BJ (cell line): ENCODE measurements around the gene UBXN11. TPM values are rescaled to one million over a fixed set of nuclear protein-coding genes. Genes with fewer than 3 reads are reported as not detected.

Source experiments
- CTCF ChIA-PET: fragments of 350-600 bp; formaldehyde crosslinking; extraction: SDS; loops from one replicate; lab custom pipeline; 2021; ENCODE audit warnings: antibody characterized with exemption, inconsistent platforms; lab: Yijun Ruan, JAX
- POLR2A ChIA-PET: fragments of 300-600 bp; sonication (Branson Sonifier 250); formaldehyde crosslinking; extraction: SDS; loops from one replicate; lab custom pipeline; 2021; ENCODE audit warnings: antibody characterized with exemption; lab: Charles Lee
- DNase-seq: peaks from one replicate; pipeline ENCODE4 v3.0.0-alpha.2; 2011; ENCODE audit warnings: low read depth
- H3K27me3 ChIP-seq: 2 replicates; pipeline ENCODE4 v1.6.0; 2011; ENCODE audit warnings: low read length; ENCODE audit not compliant: control insufficient read depth, insufficient read depth
- H3K36me3 ChIP-seq: 2 replicates; pipeline ENCODE4 v1.5.1; 2011; ENCODE audit warnings: low read length; ENCODE audit not compliant: control insufficient read depth, insufficient read depth
- H3K4me3 ChIP-seq: 2 replicates; pipeline ENCODE4 v1.5.1; 2011; ENCODE audit warnings: low read depth, mild to moderate bottlenecking, control low read depth, low read length
- polyA plus RNA-seq: library from polyadenylated mRNA; depleted of rRNA; stranded (reverse); fragments of >200 nt; gene quantifications from 2 replicates; pipeline ENCODE4 v1.2.3, GENCODE V29; 2011
- TF ChIP-seq, protein P1 (sequence below): IDR thresholded peaks from 2 replicates; pipeline ENCODE4 v1.5.1; 2011; ENCODE audit warnings: low read depth, mild to moderate bottlenecking, control low read depth, inconsistent platforms, low read length, moderate library complexity; ENCODE audit not compliant: insufficient read depth

UBXN11 gene
- polyA plus RNA-seq, 1 experiment = 12.9 TPM

DNA sequence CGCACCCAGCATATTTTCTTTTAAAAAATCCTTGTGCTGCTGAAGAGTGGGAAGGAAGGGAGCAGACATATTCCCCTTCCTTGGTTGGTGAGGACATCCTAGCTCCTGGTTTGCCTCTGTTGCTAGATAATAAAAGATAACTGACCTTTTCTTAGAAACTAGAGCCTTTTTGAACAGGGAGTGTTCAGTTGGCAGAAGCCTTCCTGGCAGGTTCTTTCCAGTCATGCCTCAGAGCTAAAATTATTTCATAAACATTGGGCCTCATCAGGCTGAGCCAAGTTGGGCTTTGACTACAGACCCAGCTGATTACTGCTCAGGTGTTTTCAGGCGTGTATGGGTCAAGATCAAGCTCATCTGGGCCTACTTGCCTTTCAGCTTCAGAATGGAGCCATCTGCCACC, 49.2 kb downstream of the UBXN11 start:
- no peak for DNase-seq
- ChIA-PET CTCF (interaction anchor here (1.1 kb wide), 1 partner anchor 19 kb away, joined by 4 read pairs; no protein-coding TSS in a partner anchor), POLR2A (no interaction called here)
- Histone ChIP-seq H3K27me3 (no peaks in the 10 kb centered on the region), H3K4me3 (no peak overlapping the region), H3K36me3 (peaks cover 7% of the 10 kb centered on the region)
- TF ChIP-seq, protein P1, sequence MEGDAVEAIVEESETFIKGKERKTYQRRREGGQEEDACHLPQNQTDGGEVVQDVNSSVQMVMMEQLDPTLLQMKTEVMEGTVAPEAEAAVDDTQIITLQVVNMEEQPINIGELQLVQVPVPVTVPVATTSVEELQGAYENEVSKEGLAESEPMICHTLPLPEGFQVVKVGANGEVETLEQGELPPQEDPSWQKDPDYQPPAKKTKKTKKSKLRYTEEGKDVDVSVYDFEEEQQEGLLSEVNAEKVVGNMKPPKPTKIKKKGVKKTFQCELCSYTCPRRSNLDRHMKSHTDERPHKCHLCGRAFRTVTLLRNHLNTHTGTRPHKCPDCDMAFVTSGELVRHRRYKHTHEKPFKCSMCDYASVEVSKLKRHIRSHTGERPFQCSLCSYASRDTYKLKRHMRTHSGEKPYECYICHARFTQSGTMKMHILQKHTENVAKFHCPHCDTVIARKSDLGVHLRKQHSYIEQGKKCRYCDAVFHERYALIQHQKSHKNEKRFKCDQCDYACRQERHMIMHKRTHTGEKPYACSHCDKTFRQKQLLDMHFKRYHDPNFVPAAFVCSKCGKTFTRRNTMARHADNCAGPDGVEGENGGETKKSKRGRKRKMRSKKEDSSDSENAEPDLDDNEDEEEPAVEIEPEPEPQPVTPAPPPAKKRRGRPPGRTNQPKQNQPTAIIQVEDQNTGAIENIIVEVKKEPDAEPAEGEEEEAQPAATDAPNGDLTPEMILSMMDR = no peak

DNA sequence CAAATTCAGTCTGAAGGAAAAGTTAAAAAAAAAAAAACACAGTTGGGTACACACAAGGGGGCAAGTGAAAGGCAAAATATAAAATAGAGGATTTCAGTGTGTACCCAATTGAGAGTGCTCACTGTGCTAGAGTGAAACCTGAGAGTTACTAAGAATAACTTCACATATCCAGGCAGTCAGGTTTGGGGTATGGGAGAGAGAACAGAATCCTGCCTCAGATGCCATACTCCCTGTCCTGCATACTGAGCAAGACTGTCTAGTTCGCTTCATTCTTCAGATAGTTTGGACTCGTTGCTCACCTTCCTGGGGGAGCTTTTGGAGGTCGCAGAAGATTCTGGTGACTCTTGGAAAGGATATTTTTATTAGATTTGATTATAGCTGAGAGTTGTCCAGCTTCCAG, 52.0 kb downstream of the UBXN11 start:
- no peak for DNase-seq
- TF ChIP-seq, protein P1 = no peak
- CTCF ChIA-PET = interaction anchor here (1.2 to 2.0 kb wide), 2 partner anchors 20 to 21 kb away, joined by 4 to 5 read pairs; partner anchors contain the start of gene CEP85
- Histone ChIP-seq H3K4me3 (no peak overlapping the region), H3K27me3 (no peaks in the 10 kb centered on the region), H3K36me3 (peaks cover 5% of the 10 kb centered on the region)
- POLR2A ChIA-PET = no interaction called here

DNA sequence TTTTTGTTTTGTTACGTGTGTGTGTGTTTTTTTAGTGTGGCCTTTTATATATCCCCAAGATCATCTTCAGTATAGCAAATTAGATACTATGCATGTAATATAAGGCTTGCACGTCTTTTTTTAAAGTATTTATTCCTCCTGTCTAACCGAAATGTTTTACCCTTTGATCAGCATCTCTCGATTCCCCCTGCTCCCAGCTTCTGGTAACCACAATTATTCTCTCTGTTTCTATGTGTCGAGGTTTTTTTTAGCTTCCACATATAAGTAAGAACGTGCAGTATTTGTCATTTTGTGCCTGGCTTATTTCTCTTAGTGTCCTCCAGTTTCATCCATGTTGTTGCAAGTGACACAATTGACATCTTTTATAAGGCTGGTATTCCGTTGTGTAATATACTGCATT, 53.7 kb downstream of the UBXN11 start:
- TF ChIP-seq, protein P1 = no peak
- Histone ChIP-seq H3K27me3 (no peaks in the 10 kb centered on the region), H3K4me3 (no peak overlapping the region), H3K36me3 (peaks cover 3% of the 10 kb centered on the region; the same call in 1 of the 2 replicates)
- no peak for DNase-seq
- CTCF ChIA-PET = interaction anchor here (1.1 to 1.3 kb wide), 2 partner anchors 12 to 19 kb away, joined by 3 to 4 read pairs; partner anchors contain the start of gene CEP85
- POLR2A ChIA-PET = no interaction called here

DNA sequence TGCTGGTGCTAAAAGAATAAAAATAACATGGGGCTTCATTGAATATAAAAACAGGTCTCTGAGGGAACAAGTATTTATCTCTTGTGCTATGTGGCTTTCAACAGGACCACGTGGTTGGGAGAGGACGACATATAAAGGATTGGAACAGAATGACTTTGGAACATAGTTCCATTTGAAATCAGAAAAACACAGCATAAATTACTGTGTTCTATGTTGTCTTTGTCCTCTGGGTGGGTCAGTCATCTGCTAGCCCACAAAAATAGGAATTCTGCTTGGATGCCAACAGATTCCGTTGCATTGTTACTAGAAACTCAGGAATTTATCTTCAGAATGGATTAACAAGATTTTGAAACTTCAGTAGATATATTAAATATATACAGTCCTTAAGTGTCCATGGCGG, 66.5 kb downstream of the UBXN11 start:
- CTCF ChIA-PET = interaction anchor here (0.7 kb wide), 1 partner anchor 12 kb away, joined by 3 read pairs; no protein-coding TSS in a partner anchor
- Histone ChIP-seq H3K36me3 (no peaks in the 10 kb centered on the region), H3K27me3 (no peaks in the 10 kb centered on the region), H3K4me3 (no peak overlapping the region)
- DNase-seq = no peak
- TF ChIP-seq, protein P1 = no peak
- POLR2A ChIA-PET = no interaction called here

DNA sequence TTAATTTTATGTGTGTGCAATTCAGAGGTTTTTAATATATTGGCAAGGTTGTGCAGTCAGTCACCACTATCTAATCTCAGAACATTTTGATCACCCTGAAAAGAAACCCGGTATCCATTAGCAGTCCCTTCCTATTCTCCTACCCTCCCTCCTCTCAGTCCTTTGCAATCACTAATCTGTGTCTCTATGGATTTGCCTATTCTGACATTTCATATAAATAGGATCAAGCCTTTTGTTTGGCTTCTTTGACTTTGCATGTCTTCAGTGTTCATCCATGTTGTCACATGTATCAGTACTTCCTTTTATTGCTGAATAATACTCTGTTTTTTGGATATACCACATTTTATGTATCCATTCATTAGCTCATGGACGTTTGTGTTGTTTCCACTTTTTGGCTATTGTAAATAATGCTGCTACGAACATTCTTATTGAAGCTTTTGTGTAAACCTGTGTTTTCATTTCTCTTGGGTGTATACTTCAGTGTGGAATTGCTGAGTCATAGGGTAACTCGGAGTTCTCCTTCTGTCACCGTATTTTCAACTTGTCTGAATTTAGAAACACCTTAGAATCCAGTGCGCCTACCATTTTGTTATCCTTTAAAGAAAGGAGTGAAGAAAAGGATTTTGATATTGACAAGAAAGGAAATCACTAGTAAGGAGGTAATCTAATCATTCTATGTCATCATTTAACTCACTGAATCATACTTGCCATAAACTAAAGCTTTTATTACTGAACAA, 69.0 kb downstream of the UBXN11 start:
- CTCF ChIA-PET = interaction anchor here (1.1 to 1.6 kb wide), 3 partner anchors 38 to 180 kb away, joined by 3 read pairs; no protein-coding TSS in a partner anchor
- POLR2A ChIA-PET = no interaction called here
- Histone ChIP-seq H3K4me3 (no peak overlapping the region), H3K36me3 (no peaks in the 10 kb centered on the region), H3K27me3 (no peaks in the 10 kb centered on the region)
- no peak for DNase-seq
- TF ChIP-seq, protein P1 = no peak
